ENCODE measurements around the gene FOXRED2.
A peak's percentile ranks its signal among the peaks of the same experiment; 100 is the strongest.

FOXRED2 gene

DNA sequence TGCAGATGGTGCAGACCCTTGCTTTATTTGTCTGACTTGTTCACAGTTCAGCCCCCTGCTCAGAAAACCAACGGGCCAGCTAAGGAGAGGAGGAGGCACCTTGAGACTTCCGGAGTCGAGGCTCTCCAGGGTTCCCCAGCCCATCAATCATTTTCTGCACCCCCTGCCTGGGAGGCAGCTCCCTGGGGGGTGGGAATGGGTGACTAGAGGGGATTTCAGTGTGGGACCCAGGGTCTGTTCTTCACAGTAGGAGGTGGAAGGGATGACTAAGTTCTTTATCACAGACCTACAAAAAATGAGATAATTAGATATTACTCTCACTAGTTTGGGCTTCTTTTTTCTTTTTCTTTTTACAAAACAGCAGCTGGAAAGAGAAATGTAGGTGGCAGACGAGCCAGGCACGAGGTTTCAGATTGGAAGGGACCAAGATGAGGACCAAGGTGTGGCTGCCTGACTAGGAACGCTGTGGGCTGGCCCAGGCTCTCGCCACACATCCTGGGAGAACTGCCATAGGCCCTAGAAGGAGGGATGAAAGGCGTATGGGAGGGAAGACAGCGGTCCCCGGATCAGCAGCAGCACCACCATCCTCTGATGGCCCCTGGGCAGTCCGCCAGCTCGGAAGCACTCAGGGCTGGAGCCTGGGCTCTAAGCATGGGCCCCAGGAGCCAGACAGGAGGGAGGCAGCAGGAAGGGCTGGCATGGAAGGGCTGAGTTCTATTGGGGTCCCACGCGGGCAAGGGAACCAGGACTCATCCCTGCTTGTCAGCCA is 39.6 kb downstream of the FOXRED2 start:
- H3K27me3 Mint-ChIP-seq (ENCODE audit: low read depth), result no peaks in the 10 kb centered on the region
- no peak overlapping the region for H3K4me3 Mint-ChIP-seq
- H3K9me3 Mint-ChIP-seq, result no peaks in the 10 kb centered on the region
- H3K27ac Mint-ChIP-seq, result peak overlapping the region; percentile 31 to 74 (median 69)
- TF ChIP-seq, protein P1, sequence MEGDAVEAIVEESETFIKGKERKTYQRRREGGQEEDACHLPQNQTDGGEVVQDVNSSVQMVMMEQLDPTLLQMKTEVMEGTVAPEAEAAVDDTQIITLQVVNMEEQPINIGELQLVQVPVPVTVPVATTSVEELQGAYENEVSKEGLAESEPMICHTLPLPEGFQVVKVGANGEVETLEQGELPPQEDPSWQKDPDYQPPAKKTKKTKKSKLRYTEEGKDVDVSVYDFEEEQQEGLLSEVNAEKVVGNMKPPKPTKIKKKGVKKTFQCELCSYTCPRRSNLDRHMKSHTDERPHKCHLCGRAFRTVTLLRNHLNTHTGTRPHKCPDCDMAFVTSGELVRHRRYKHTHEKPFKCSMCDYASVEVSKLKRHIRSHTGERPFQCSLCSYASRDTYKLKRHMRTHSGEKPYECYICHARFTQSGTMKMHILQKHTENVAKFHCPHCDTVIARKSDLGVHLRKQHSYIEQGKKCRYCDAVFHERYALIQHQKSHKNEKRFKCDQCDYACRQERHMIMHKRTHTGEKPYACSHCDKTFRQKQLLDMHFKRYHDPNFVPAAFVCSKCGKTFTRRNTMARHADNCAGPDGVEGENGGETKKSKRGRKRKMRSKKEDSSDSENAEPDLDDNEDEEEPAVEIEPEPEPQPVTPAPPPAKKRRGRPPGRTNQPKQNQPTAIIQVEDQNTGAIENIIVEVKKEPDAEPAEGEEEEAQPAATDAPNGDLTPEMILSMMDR (IDR thresholded peaks at IDR 0.05; ENCODE audit: unreplicated experiment in 3 of 3), result no peak
- no peaks in the 10 kb centered on the region for H3K36me3 Mint-ChIP-seq (ENCODE audit: low read depth)
- H3K4me1 Mint-ChIP-seq, result peaks cover 9% of the 10 kb centered on the region

DNA sequence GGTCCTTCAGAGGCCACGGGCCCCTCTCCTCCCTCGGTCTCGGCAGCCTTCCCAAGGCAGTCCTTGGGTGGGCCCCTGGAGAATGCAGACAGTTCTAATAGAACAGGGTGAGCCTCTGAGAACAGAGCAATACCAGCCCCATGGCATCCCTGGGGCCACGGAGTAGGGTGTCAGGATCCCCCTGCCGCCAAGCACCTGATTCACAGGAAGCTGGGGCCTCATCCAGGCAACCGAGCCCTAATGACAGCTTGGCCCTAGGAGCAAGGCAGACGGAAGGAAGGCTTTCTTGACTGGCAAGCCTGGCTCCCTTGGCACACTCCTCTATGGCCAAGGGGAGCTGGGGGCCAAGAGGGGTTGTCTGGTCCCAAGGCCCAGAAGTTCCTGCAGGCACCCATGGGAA is 40.6 kb downstream of the FOXRED2 start:
- Mint-ChIP-seq H3K4me1 (peaks cover 13% of the 10 kb centered on the region), H3K4me3 (no peak overlapping the region), H3K36me3 (ENCODE audit: low read depth) (no peaks in the 10 kb centered on the region), H3K27ac (no peak overlapping the region), H3K9me3 (no peaks in the 10 kb centered on the region), H3K27me3 (ENCODE audit: low read depth) (no peaks in the 10 kb centered on the region)
- TF ChIP-seq, protein P1 (IDR thresholded peaks at IDR 0.05; ENCODE audit: unreplicated experiment in 3 of 3), result no peak

DNA sequence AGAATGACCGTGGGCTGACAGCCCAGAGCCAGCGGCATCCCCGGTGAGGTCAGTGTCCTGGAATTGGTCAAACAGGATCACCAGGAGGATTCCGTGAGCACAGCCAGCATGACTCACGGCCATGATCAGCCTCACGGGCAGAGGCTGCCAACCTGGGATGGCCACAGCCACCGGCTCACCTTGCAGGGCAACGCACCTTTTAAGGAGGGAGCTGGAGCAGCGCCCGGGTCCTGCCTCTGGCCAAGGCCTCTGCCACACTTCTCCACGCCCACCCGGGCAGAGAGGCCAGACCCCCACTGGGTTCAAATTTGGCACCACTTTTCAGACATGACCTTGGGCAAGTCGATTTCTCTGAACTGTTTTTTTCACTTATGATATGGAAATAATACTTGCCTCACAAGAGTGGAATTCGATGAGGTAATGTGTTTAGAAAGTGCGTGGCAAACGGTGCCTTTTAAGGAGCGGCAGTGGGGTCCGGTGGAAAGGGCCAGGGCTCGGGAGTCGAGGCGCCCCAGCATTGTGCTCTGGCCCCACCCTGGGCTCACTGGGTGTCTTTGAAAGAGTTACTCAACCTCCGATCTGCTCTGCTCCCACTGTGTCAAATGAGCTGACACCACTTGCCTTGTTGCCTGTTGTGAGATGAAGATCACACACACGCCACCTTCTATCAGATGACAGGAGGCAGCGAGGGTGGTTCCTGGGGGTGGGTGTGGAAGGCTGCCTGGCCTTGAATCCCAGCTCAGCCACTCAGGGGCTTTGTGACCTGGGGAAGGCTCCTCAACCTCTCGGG is 41.4 kb downstream of the FOXRED2 start:
- no peaks in the 10 kb centered on the region for H3K9me3 Mint-ChIP-seq
- H3K4me3 Mint-ChIP-seq, result no peak overlapping the region
- peaks cover 12% of the 10 kb centered on the region for H3K4me1 Mint-ChIP-seq
- H3K36me3 Mint-ChIP-seq (ENCODE audit: low read depth), result no peaks in the 10 kb centered on the region
- H3K27ac Mint-ChIP-seq, result peak overlapping the region in 2 of 3 experiments; percentile 54 to 66
- H3K27me3 Mint-ChIP-seq (ENCODE audit: low read depth), result no peaks in the 10 kb centered on the region
- TF ChIP-seq, protein P1 (IDR thresholded peaks at IDR 0.05; ENCODE audit: unreplicated experiment in 3 of 3), result no peak

DNA sequence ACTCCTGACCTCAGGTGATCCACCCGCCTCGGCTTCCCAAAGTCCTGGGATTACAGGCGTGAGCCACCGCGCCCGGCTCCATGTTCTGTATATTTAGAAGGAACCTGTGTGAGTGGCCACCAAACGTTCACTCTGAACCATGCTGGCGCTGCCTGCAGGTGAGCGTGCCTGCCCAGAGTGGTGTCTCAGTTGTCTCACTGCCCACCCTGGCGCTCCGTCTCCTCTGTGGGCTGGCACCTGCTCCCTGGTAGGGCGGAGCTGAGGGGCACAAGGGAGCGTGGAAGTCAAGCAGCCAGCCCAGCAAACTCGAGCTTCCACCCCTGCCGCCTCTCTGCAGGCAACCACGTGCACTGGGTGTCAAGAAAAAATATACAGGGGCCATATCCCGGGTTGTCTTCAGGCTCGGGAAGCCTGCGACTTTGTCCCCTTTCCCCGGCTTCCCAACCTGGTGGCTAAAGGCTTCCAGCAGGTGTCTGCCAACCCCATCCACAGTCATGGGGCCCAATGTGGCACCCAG is 42.1 kb downstream of the FOXRED2 start:
- H3K4me3 Mint-ChIP-seq, result no peak overlapping the region
- H3K4me1 Mint-ChIP-seq, result peaks cover 6% of the 10 kb centered on the region
- no peak overlapping the region for H3K27ac Mint-ChIP-seq
- H3K9me3 Mint-ChIP-seq, result no peaks in the 10 kb centered on the region
- TF ChIP-seq, protein P1 (IDR thresholded peaks at IDR 0.05; ENCODE audit: unreplicated experiment in 3 of 3), result no peak
- H3K36me3 Mint-ChIP-seq (ENCODE audit: low read depth), result no peaks in the 10 kb centered on the region
- no peaks in the 10 kb centered on the region for H3K27me3 Mint-ChIP-seq (ENCODE audit: low read depth)

DNA sequence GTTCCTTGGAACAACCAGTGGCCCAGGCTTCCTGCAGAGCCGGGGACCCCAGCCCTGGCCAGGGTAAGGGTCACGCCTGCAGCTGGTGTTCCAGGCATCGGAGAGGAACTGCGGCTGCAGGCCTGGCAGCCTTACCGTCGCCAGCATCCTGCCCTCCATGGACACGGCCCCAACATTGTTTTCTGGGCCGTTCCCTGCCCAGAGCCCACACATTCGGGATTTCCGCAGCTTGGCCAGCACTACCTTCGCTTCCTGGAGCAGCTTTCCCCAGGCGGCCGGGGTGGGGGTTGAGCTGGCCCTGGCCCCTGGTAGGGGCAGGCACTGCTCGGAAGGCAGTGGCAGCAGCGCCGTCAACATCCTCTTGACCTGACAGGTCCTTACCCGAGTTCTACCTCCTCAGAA is 43.1 kb downstream of the FOXRED2 start:
- Mint-ChIP-seq H3K27ac (no peak overlapping the region), H3K9me3 (no peaks in the 10 kb centered on the region), H3K27me3 (ENCODE audit: low read depth) (no peaks in the 10 kb centered on the region), H3K36me3 (ENCODE audit: low read depth) (no peaks in the 10 kb centered on the region), H3K4me1 (peaks cover 11% of the 10 kb centered on the region), H3K4me3 (no peak overlapping the region)
- TF ChIP-seq, protein P1 (IDR thresholded peaks at IDR 0.05; ENCODE audit: unreplicated experiment in 3 of 3), result no peak
